Kidney epithelial cell (primary cell): ENCODE measurements around the gene ABL2. TPM values are rescaled to one million over a fixed set of nuclear protein-coding genes. Genes with fewer than 3 reads are reported as not detected.

Experiments used
- DNase-seq: peaks from one replicate; pipeline ENCODE4 v3.0.0-alpha.2; 2010; ENCODE audit warnings: low read depth
- H3K27me3 ChIP-seq: 2 replicates; pipeline ENCODE4 v1.6.0; 2011; ENCODE audit warnings: low read length; ENCODE audit not compliant: control insufficient read depth, insufficient read depth
- H3K36me3 ChIP-seq: 2 replicates; pipeline ENCODE4 v1.5.1; 2011; ENCODE audit warnings: low read length; ENCODE audit not compliant: control insufficient read depth, insufficient read depth
- H3K4me3 ChIP-seq: 2 replicates; pipeline ENCODE4 v1.5.1; 2011; ENCODE audit warnings: low read depth, mild to moderate bottlenecking, control low read depth, low read length
- total RNA-seq: library from RNA; depleted of rRNA; stranded (reverse); fragments of >200 nt; gene quantifications from 2 replicates; pipeline ENCODE4 v1.2.3, GENCODE V29; 2015
- TF ChIP-seq, protein P1 (sequence below): IDR thresholded peaks from 2 replicates; pipeline ENCODE4 v1.5.1; 2011; ENCODE audit warnings: mild to moderate bottlenecking, moderate library complexity, low read length, control low read depth, inconsistent platforms; ENCODE audit not compliant: insufficient read depth, poor library complexity, severe bottlenecking

The ABL2 gene
- total RNA-seq, 1 donor from 2014 or later, result 47.4 TPM

DNA sequence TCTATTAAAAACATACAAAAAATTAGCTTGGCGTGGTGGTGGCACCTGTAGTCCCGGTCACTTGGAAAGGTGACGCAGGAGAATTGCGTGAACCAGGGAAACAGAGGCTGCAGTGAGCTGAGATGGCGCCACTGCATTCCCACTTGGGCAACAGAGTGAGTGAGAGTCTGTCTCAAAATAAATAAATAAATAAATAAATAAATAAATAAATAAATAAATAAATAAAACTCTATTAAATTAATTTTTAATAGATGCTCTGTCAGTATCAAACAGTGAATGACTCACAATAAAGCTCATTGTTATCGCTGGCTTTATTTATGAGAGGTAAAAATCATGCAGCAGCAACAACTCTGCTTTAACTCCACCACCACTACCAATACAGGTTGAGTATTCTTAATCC, 72.8 kb downstream of the ABL2 start:
- TF ChIP-seq, protein P1, sequence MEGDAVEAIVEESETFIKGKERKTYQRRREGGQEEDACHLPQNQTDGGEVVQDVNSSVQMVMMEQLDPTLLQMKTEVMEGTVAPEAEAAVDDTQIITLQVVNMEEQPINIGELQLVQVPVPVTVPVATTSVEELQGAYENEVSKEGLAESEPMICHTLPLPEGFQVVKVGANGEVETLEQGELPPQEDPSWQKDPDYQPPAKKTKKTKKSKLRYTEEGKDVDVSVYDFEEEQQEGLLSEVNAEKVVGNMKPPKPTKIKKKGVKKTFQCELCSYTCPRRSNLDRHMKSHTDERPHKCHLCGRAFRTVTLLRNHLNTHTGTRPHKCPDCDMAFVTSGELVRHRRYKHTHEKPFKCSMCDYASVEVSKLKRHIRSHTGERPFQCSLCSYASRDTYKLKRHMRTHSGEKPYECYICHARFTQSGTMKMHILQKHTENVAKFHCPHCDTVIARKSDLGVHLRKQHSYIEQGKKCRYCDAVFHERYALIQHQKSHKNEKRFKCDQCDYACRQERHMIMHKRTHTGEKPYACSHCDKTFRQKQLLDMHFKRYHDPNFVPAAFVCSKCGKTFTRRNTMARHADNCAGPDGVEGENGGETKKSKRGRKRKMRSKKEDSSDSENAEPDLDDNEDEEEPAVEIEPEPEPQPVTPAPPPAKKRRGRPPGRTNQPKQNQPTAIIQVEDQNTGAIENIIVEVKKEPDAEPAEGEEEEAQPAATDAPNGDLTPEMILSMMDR, result no peak
- H3K4me3 ChIP-seq, result no peak overlapping the region
- no peak for DNase-seq
- H3K36me3 ChIP-seq, result no peaks in the 10 kb centered on the region
- no peaks in the 10 kb centered on the region for H3K27me3 ChIP-seq

DNA sequence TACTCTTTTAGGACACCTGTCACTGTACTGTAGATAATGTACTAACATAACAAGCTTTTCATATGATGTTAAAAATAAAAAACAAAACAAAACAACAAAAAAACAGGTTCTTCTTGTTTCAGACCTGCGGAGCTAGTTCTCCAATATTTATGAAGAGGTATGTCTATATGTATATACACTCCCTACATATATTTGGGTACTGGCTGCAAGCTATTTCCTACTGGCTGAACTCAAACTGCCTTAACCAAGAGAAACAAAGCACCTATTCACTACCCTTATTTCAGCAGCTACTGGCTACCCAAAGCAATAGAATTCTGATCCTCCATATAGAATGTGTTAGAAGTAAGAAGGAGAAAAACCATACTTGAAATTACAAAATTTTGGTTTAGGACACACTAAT, 73.5 kb downstream of the ABL2 start:
- Histone ChIP-seq H3K36me3 (no peaks in the 10 kb centered on the region), H3K27me3 (no peaks in the 10 kb centered on the region), H3K4me3 (no peak overlapping the region)
- no peak for DNase-seq
- TF ChIP-seq, protein P1, result no peak

DNA sequence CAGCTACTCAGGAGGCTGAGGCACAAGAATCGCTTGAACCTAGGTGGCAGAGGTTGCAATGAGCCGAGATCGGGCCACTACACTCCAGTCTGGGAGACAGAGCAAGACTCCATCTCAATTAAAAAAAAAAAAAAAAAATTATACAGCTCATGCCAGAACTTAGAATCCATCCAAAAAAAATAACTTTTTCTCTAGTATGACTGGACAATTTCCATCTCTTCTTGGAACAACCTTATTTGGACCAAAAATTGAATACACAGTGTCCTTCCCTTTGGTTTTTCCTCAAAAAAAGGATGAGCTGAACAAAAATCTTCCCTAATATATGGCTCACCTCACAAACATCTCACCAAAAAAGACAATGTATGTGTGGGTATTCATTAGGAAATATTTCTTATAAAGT, 73.9 kb downstream of the ABL2 start:
- TF ChIP-seq, protein P1, result no peak
- DNase-seq, result no peak
- Histone ChIP-seq H3K4me3 (no peak overlapping the region), H3K36me3 (no peaks in the 10 kb centered on the region), H3K27me3 (no peaks in the 10 kb centered on the region)

DNA sequence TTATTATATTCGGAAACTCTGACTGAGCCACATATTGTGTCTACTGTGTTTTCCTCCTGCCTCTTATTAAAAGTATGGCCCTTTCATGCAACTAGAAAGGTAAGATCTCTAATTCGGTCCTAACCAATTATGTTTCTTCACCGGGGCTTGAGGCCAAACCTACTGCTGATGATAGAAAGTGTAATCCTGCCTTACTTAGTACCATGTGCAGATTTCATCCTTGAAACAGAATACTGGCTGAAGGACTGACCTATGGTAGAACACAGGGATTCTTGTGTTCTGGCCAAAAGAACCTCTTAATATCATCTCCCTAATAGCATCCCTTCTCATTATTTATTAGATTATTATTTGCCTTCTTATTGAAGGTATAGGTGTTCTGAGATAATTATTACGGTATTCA, 75.0 kb downstream of the ABL2 start:
- Histone ChIP-seq H3K4me3 (no peak overlapping the region), H3K36me3 (no peaks in the 10 kb centered on the region), H3K27me3 (no peaks in the 10 kb centered on the region)
- TF ChIP-seq, protein P1, result no peak
- DNase-seq, result no peak

DNA sequence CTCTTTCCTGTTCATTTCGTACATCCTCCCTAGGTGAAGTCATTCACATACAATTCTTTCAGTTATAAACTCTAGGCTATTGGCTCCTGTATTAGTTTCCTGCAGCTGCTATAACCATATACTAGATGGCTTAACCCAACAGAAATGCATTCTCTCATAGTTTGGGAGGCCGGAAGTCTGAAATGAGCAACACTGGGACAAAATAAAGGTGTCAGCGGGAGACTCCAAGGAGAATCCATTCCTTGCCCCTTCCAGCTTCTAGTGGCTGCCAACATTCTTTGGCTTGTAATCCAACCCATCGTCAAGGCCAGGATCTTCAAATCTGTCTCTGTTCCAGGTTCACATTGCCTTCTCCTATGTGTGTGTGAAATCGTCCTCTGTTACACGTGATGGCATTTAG, 76.3 kb downstream of the ABL2 start:
- Histone ChIP-seq H3K36me3 (no peaks in the 10 kb centered on the region), H3K4me3 (no peak overlapping the region), H3K27me3 (no peaks in the 10 kb centered on the region)
- TF ChIP-seq, protein P1, result no peak
- no peak for DNase-seq

DNA sequence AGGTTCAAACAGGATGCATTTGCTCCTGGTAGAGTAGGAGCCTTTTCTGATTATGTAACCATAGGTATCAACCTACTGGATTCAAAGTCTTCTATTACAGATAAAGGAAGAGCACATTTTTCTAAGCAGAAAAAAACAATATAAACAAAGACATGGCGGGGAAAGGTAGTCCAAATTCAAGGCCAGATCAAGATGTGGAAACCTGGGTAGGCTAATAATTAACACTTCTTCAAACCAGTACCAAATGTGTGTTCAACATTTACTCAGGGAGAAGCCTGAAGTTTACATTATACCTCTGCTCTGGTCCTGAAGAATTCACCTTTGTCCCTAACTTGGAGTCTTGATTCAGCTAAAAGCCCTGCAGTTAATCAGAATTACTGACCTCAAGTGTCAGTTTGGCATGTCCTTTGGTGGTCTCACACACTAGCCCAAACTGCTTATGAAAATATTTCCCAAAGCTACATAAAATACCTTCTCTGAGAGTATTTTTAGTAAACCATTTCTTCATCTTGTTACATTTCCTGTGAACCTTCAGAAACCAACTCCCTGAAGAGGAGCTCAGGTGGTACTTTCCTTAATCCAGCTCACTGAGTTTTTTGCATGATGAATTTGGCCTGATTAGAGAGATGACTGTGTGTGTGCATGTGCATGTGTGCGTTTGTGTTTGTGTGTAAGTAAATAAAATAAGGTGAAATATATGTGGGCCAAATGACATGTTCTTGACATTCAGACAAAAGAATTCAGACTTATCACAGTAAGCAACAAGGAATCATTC, 77.4 kb downstream of the ABL2 start:
- no peak for DNase-seq
- Histone ChIP-seq H3K4me3 (no peak overlapping the region), H3K36me3 (no peaks in the 10 kb centered on the region), H3K27me3 (no peaks in the 10 kb centered on the region)
- TF ChIP-seq, protein P1, result no peak
